CD4-positive, CD25-positive, alpha-beta regulatory T cell (primary cell): ENCODE data around the gene SPATA46. TPM values are rescaled to one million over a fixed set of nuclear protein-coding genes. Genes with fewer than 3 reads are reported as not detected.

Source experiments
- ATAC-seq, 2 donors: fragments of 150-1000 bp; cut with Tn5 transposase; one replicate each; pipeline ENCODE4 v1.10.0; 2021; ENCODE audit warnings: low read depth in 2 of 2, moderate number of reproducible peaks in 2 of 2, moderate library complexity in 1 of 2
- DNase-seq, 3 donors: peaks; one replicate each; pipeline versions ENCODE4 v3.0.0 to v3.0.0-alpha.2; 2012 to 2022; ENCODE audit warnings: mixed read lengths in 1 of 3
- H3K27ac ChIP-seq: one replicate; pipeline ENCODE4 v1.7.0; 2013; ENCODE audit warnings: mild to moderate bottlenecking, low read length; ENCODE audit not compliant: insufficient read depth, poor library complexity, severe bottlenecking
- H3K27me3 ChIP-seq: one replicate; pipeline ENCODE4 v1.7.0; 2013; ENCODE audit warnings: low read length; ENCODE audit not compliant: control insufficient read depth, insufficient read depth
- H3K36me3 ChIP-seq: one replicate; pipeline ENCODE4 v1.7.0; 2013; ENCODE audit warnings: mild to moderate bottlenecking, low read length, moderate library complexity; ENCODE audit not compliant: control insufficient read depth, insufficient read depth
- H3K4me1 ChIP-seq: 2 replicates; pipeline ENCODE4 v1.7.0; 2013; ENCODE audit warnings: mild to moderate bottlenecking, low read length; ENCODE audit not compliant: insufficient read depth, control insufficient read depth, poor library complexity, severe bottlenecking
- H3K4me3 ChIP-seq: one replicate; pipeline ENCODE4 v1.7.0; 2013; ENCODE audit warnings: low read depth, mild to moderate bottlenecking, low read length, moderate library complexity
- H3K9me3 ChIP-seq, 2 experiments: 1 replicate in 1 of 2; 2 replicates in 1 of 2; pipeline ENCODE4 v1.7.0; 2013; ENCODE audit warnings: low read length in 2 of 2, mild to moderate bottlenecking in 1 of 2, moderate library complexity in 1 of 2; ENCODE audit not compliant: control insufficient read depth in 2 of 2
- H3K27ac Mint-ChIP-seq, 3 donors: one replicate each; pipeline ENCODE4 v1.8.0; 2020 to 2022; ENCODE audit warnings: mild to moderate bottlenecking in 3 of 3, mixed read lengths in 3 of 3, moderate library complexity in 2 of 3
- H3K27me3 Mint-ChIP-seq: one replicate; pipeline ENCODE4 v1.8.0; 2022; ENCODE audit warnings: mild to moderate bottlenecking, mixed read lengths
- H3K36me3 Mint-ChIP-seq: one replicate; pipeline ENCODE4 v1.8.0; 2020; ENCODE audit warnings: mixed read lengths
- H3K4me1 Mint-ChIP-seq, 4 donors: one replicate each; pipeline ENCODE4 v1.8.0; 2020 to 2022; ENCODE audit warnings: mixed read lengths in 4 of 4, mild to moderate bottlenecking in 1 of 4
- H3K4me3 Mint-ChIP-seq, 4 donors: one replicate each; pipeline ENCODE4 v1.8.0; 2020 to 2022; ENCODE audit warnings: mild to moderate bottlenecking in 4 of 4, mixed read lengths in 4 of 4, moderate library complexity in 3 of 4
- H3K9me3 Mint-ChIP-seq, 7 donors: one replicate each; pipeline ENCODE4 v1.8.0; 2020 to 2022; ENCODE audit warnings: mixed read lengths in 7 of 7, mild to moderate bottlenecking in 3 of 7, moderate library complexity in 2 of 7
- polyA plus RNA-seq, 4 donors: library from polyadenylated mRNA; unstranded; fragments of 300-500 nt; fragmentation: Illumina TruSeq; gene quantifications; one replicate each; pipeline ENCODE4 v1.2.3, GENCODE V29; 2021
- total RNA-seq: library from RNA; stranded (reverse); gene quantifications from one replicate; pipeline ENCODE4 v1.2.3, GENCODE V29; 2022

SPATA46 gene
- total and polyA plus RNA-seq, 5 donors from 2014 or later: not detected

DNA sequence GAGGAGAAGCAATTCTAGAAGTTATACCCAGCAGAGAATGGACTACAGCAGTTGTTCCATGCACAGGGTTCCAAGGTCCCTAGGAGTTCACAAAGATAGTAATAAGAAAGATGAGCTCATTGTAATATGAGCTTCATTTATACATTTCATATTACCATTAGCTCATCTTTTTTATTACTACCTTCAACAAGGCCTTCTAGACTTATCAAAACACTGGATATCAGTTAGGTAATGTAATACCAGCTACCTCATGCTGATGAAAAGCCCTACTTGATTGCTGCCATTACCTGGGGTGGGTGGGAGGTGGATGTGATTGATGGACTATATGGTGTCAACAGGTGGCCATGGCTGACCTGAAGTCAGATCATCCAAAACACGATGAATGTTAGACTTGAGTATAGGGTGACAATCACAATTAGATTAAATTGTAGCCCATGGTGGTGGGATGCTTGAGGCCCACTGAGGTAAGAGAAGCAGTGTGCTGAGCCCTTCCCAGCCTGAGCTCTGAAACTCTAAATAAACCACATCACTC, 34.1 kb downstream of the SPATA46 start:
- H3K4me3 ChIP-seq: no peak overlapping the region
- H3K27ac ChIP-seq: no peak overlapping the region
- peaks cover 3% of the 10 kb centered on the region for H3K27me3 ChIP-seq
- no peak for DNase-seq
- Mint-ChIP-seq H3K27me3 (peaks cover 5% of the 10 kb centered on the region), H3K9me3 (no peaks in the 10 kb centered on the region), H3K4me1 (no peaks in the 10 kb centered on the region), H3K36me3 (no peaks in the 10 kb centered on the region), H3K27ac (no peak overlapping the region), H3K4me3 (no peak overlapping the region)
- H3K36me3 ChIP-seq: no peaks in the 10 kb centered on the region
- no peak for ATAC-seq
- no peaks in the 10 kb centered on the region for H3K9me3 ChIP-seq
- no peaks in the 10 kb centered on the region for H3K4me1 ChIP-seq

GRCh38 chr1:162336621-162337285, 39.9 kb downstream of the SPATA46 start:
- no peaks in the 10 kb centered on the region for H3K4me1 ChIP-seq
- H3K4me3 Mint-ChIP-seq: no peak overlapping the region
- H3K27ac Mint-ChIP-seq: no peak overlapping the region
- no peaks in the 10 kb centered on the region for H3K9me3 Mint-ChIP-seq
- H3K27ac ChIP-seq: no peak overlapping the region
- no peaks in the 10 kb centered on the region for H3K9me3 ChIP-seq
- peaks cover 3% of the 10 kb centered on the region for H3K27me3 ChIP-seq
- ATAC-seq (no peak), DNase-seq (no peak)
- H3K36me3 Mint-ChIP-seq: no peaks in the 10 kb centered on the region
- no peak overlapping the region for H3K4me3 ChIP-seq
- no peaks in the 10 kb centered on the region for H3K36me3 ChIP-seq
- no peaks in the 10 kb centered on the region for H3K4me1 Mint-ChIP-seq
- peaks cover 14% of the 10 kb centered on the region for H3K27me3 Mint-ChIP-seq

- Histone ChIP-seq H3K4me1 (no peaks in the 10 kb centered on the region), H3K36me3 (no peaks in the 10 kb centered on the region), H3K27me3 (peaks cover 3% of the 10 kb centered on the region), H3K27ac (no peak overlapping the region), H3K4me3 (no peak overlapping the region), H3K9me3 (no peaks in the 10 kb centered on the region)
- Mint-ChIP-seq H3K4me1 (no peaks in the 10 kb centered on the region), H3K4me3 (no peak overlapping the region), H3K36me3 (no peaks in the 10 kb centered on the region), H3K9me3 (peaks cover 0 to 1% (median 0%) of the 10 kb centered on the region in 7 donors), H3K27ac (no peak overlapping the region), H3K27me3 (peaks cover 14% of the 10 kb centered on the region)
- ATAC-seq (no peak), DNase-seq (no peak)
Observed at GRCh38 chr1:162335126-162335525, 41.5 kb downstream of the SPATA46 start.

DNA sequence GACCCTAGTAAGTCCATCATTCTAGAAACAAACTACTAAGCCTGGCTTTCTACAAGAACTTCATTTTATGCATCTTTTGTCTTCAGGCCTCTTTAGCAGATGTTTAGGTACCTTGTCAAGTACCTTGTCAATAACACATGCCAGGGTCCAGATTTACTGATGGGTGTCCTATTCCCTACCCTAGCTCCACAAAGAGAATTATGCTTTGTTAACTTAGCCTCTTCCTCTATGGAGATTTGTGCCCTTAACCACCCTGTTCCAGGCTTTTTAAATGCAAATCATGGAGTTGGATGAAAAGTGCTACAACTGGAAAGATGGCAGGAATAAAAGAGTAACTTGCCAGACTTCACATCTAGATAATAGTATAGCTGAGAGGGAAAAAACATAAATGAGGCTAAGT, 42.7 kb downstream of the SPATA46 start:
- no peak for DNase-seq
- Histone ChIP-seq H3K27ac (no peak overlapping the region), H3K9me3 (no peaks in the 10 kb centered on the region), H3K36me3 (no peaks in the 10 kb centered on the region), H3K27me3 (no peaks in the 10 kb centered on the region), H3K4me1 (no peaks in the 10 kb centered on the region), H3K4me3 (no peak overlapping the region)
- Mint-ChIP-seq H3K4me3 (no peak overlapping the region), H3K36me3 (no peaks in the 10 kb centered on the region), H3K27me3 (peaks cover 14% of the 10 kb centered on the region), H3K27ac (no peak overlapping the region), H3K9me3 (peaks cover 0 to 1% (median 0%) of the 10 kb centered on the region in 7 donors), H3K4me1 (no peaks in the 10 kb centered on the region)
- no peak for ATAC-seq

DNA sequence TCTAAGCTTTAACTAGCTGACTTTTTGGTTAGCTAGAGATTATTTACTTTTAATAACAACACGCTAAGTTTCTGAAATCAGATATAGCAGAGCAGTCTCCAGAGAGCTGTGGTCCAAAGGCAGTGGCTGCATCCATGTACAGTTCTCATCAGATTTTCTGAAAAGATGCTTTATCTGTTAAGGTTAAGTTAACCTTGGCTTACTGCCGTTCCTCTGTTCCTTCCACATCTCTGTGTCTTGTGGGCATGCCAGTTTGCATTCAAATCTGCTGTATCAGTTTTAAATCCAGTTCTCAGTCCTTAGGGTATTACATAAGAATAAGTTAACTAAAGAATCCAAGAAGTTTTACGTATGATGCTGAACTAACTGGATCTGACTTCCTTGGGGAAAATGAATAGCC, 46.8 kb downstream of the SPATA46 start:
- no peak overlapping the region for H3K4me3 ChIP-seq
- Mint-ChIP-seq H3K4me3 (no peak overlapping the region), H3K4me1 (no peaks in the 10 kb centered on the region), H3K9me3 (peaks cover 0 to 1% (median 0%) of the 10 kb centered on the region in 7 donors), H3K27ac (no peak overlapping the region), H3K27me3 (peaks cover 15% of the 10 kb centered on the region), H3K36me3 (no peaks in the 10 kb centered on the region)
- H3K9me3 ChIP-seq: no peaks in the 10 kb centered on the region
- DNase-seq (no peak), ATAC-seq (no peak)
- H3K4me1 ChIP-seq: no peaks in the 10 kb centered on the region
- no peaks in the 10 kb centered on the region for H3K36me3 ChIP-seq
- no peak overlapping the region for H3K27ac ChIP-seq
- H3K27me3 ChIP-seq: no peaks in the 10 kb centered on the region

DNA sequence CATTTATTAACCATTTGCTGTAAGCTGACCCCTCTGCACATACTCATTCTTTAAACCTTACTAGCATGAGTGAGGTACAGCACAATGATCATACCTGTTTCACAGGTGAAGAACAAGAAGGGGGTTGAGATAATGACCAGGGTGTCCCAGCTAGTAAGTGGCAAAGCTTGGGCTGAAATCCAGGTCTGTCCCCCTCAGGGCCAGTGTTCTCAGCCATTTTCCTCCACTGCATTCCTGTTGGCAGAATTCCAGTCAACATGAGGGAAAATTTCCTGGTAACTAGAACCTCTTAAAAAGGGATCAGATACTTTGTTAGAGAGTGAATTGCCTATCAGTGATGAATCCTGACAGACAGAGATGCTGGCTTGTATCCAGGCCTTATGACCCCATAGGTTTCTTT, 48.1 kb downstream of the SPATA46 start:
- no peaks in the 10 kb centered on the region for H3K27me3 ChIP-seq
- H3K27ac ChIP-seq: no peak overlapping the region
- Mint-ChIP-seq H3K36me3 (no peaks in the 10 kb centered on the region), H3K4me3 (no peak overlapping the region), H3K9me3 (peaks cover 0 to 1% (median 0%) of the 10 kb centered on the region in 7 donors), H3K4me1 (no peaks in the 10 kb centered on the region), H3K27ac (no peak overlapping the region), H3K27me3 (peaks cover 9% of the 10 kb centered on the region)
- no peak overlapping the region for H3K4me3 ChIP-seq
- no peaks in the 10 kb centered on the region for H3K4me1 ChIP-seq
- no peak for ATAC-seq
- no peak for DNase-seq
- H3K36me3 ChIP-seq: no peaks in the 10 kb centered on the region
- no peaks in the 10 kb centered on the region for H3K9me3 ChIP-seq

GRCh38 chr1:162327788-162328165, 48.9 kb downstream of the SPATA46 start:
- H3K4me3 ChIP-seq: no peak overlapping the region
- no peaks in the 10 kb centered on the region for H3K4me1 Mint-ChIP-seq

GRCh38 chr1:162327144-162327787, 49.4 kb downstream of the SPATA46 start:
- H3K27ac ChIP-seq: no peak overlapping the region
- no peak overlapping the region for H3K4me3 Mint-ChIP-seq
- H3K27me3 ChIP-seq: no peaks in the 10 kb centered on the region
- ATAC-seq (no peak), DNase-seq (no peak)
- no peak overlapping the region for H3K4me3 ChIP-seq
- peaks cover 0 to 1% (median 0%) of the 10 kb centered on the region in 7 donors for H3K9me3 Mint-ChIP-seq
- H3K9me3 ChIP-seq: no peaks in the 10 kb centered on the region
- no peaks in the 10 kb centered on the region for H3K36me3 Mint-ChIP-seq
- H3K36me3 ChIP-seq: no peaks in the 10 kb centered on the region
- H3K27ac Mint-ChIP-seq: no peak overlapping the region
- peaks cover 9% of the 10 kb centered on the region for H3K27me3 Mint-ChIP-seq
- no peaks in the 10 kb centered on the region for H3K4me1 ChIP-seq
- H3K4me1 Mint-ChIP-seq: no peaks in the 10 kb centered on the region

More at GRCh38 chr1:162327788-162328165, 48.9 kb downstream of the SPATA46 start:
- DNase-seq (no peak), ATAC-seq (no peak)
- H3K27me3 ChIP-seq: no peaks in the 10 kb centered on the region
- no peaks in the 10 kb centered on the region for H3K36me3 Mint-ChIP-seq
- peaks cover 9% of the 10 kb centered on the region for H3K27me3 Mint-ChIP-seq
- no peaks in the 10 kb centered on the region for H3K36me3 ChIP-seq
- no peaks in the 10 kb centered on the region for H3K4me1 ChIP-seq
- no peak overlapping the region for H3K27ac ChIP-seq
- no peak overlapping the region for H3K27ac Mint-ChIP-seq
- H3K9me3 Mint-ChIP-seq: peaks cover 0 to 1% (median 0%) of the 10 kb centered on the region in 7 donors
- no peaks in the 10 kb centered on the region for H3K9me3 ChIP-seq
- H3K4me3 Mint-ChIP-seq: no peak overlapping the region
